ENCODE measurements around the gene DEPDC1B. TPM values are rescaled to one million over a fixed set of nuclear protein-coding genes. Genes with fewer than 3 reads are reported as not detected.

Gene DEPDC1B
- total and polyA plus RNA-seq, 2 of the 8 experiments (the other 6 are each of a cell fraction or from before 2014, with no cell fraction given), result 30.8 to 67.4 TPM

DNA sequence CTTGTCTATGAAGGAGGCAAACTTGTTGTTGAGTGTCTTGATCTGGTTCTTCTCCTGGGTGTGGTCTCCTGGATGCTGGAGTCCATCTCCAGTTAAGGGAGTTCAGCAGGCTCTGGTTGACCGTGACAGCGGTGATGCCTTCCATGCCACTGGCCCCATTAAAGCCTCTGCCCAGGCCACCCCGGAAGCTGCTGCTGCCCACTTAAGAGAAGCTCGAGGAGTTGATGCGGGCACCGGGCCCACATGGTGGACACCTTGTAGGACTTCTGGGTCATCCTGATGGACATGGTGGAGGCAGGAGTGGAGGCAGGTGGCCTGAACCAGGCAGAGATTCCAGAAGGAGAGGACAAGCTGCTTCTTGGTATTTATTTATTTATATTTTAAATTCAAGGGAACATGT lies 44.7 kb upstream of the DEPDC1B start:
- WGBS, 2 experiments (ENCODE audit: extremely low coverage in 1 of 2, insufficient coverage in 1 of 2, insufficient read length in 1 of 2, insufficient replicate concordance in 2 of 2, low coverage in 1 of 2, low lambda C conversion rate in 2 of 2, missing lambda C conversion rate in 1 of 2), result 97% methylated on average over 6 of the region's 6 CpGs; no CpG with 5 or more reads in 1 of the 2 experiments
- H4K5ac ChIP-seq (ENCODE audit: insufficient read length, low read depth, low read length), result no peak overlapping the region
- TF ChIP-seq RAD21 (IDR thresholded peaks at IDR 0.05 in 1 of 2, conservative IDR thresholded peaks at IDR 0.05 in 1 of 2; ENCODE audit: low read depth in 2 of 2, low read length in 2 of 2) (no peak), SP2 (IDR thresholded peaks at IDR 0.05; ENCODE audit: low read length) (no peak), SRF (IDR thresholded peaks at IDR 0.05; ENCODE audit: low read depth, low read length) (no peak), SIN3A (conservative IDR thresholded peaks at IDR 0.05 in 1 of 2, IDR thresholded peaks at IDR 0.05 in 1 of 2; ENCODE audit: low read depth in 1 of 2, low read length in 2 of 2) (no peak), TAF7 (optimal IDR thresholded peaks at IDR 0.05; ENCODE audit: borderline replicate concordance, low read depth, low read length) (no peak), CREB1 (IDR thresholded peaks at IDR 0.05) (no peak), BRCA1 (IDR thresholded peaks at IDR 0.05; ENCODE audit: low read depth, low read length) (no peak), CBX8 (IDR thresholded peaks at IDR 0.05; ENCODE audit: borderline replicate concordance, low read depth, low read length) (no peak)
- TF ChIP-seq, protein P1, sequence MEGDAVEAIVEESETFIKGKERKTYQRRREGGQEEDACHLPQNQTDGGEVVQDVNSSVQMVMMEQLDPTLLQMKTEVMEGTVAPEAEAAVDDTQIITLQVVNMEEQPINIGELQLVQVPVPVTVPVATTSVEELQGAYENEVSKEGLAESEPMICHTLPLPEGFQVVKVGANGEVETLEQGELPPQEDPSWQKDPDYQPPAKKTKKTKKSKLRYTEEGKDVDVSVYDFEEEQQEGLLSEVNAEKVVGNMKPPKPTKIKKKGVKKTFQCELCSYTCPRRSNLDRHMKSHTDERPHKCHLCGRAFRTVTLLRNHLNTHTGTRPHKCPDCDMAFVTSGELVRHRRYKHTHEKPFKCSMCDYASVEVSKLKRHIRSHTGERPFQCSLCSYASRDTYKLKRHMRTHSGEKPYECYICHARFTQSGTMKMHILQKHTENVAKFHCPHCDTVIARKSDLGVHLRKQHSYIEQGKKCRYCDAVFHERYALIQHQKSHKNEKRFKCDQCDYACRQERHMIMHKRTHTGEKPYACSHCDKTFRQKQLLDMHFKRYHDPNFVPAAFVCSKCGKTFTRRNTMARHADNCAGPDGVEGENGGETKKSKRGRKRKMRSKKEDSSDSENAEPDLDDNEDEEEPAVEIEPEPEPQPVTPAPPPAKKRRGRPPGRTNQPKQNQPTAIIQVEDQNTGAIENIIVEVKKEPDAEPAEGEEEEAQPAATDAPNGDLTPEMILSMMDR (IDR thresholded peaks at IDR 0.05; ENCODE audit: control extremely low read depth in 1 of 3, insufficient read depth in 1 of 3, low read depth in 1 of 3, low read length in 3 of 3), result no peak
- TF ChIP-seq, protein P2, sequence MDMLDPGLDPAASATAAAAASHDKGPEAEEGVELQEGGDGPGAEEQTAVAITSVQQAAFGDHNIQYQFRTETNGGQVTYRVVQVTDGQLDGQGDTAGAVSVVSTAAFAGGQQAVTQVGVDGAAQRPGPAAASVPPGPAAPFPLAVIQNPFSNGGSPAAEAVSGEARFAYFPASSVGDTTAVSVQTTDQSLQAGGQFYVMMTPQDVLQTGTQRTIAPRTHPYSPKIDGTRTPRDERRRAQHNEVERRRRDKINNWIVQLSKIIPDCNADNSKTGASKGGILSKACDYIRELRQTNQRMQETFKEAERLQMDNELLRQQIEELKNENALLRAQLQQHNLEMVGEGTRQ (IDR thresholded peaks at IDR 0.05; ENCODE audit: low read length), result no peak

More for the DNA sequence above, 44.7 kb upstream of the DEPDC1B start:
- Histone ChIP-seq H4K91ac (replicated peaks; ENCODE audit: insufficient read length, low read length) (no peak overlapping the region), H3K23me2 (ENCODE audit: low read depth, low read length) (no peaks in the 10 kb centered on the region), H3K4me3 (ENCODE audit: extremely low read depth in 1 of 4, insufficient read depth in 2 of 4, low read depth in 3 of 4, low read length in 4 of 4) (no peak overlapping the region), H2BK15ac (ENCODE audit: low read length) (no peak overlapping the region), H4K8ac (ENCODE audit: extremely low read depth, insufficient read depth, low read length) (no peak overlapping the region), H3K4me2 (ENCODE audit: insufficient read depth in 1 of 2, low read depth in 2 of 2, low read length in 2 of 2) (no peak overlapping the region), H3K27me3 (replicated peaks in 1 of 4; ENCODE audit: control insufficient read depth in 3 of 4, extremely low read depth in 1 of 4, insufficient read depth in 3 of 4, low read length in 3 of 4) (no peaks in the 10 kb centered on the region), H2BK12ac (ENCODE audit: low read depth, low read length) (no peak overlapping the region), H2BK5ac (ENCODE audit: low read depth, low read length) (no peak overlapping the region), H3K27ac (ENCODE audit: low read depth, low read length) (no peak overlapping the region), H3K79me2 (ENCODE audit: control insufficient read depth in 1 of 2, insufficient read depth in 2 of 2, low read length in 2 of 2) (no peaks in the 10 kb centered on the region), H2BK20ac (ENCODE audit: low read length) (no peak overlapping the region), H2BK120ac (replicated peaks; ENCODE audit: low read depth, low read length) (no peak overlapping the region), H3K23ac (ENCODE audit: insufficient read length) (no peak overlapping the region), H3K4ac (replicated peaks; ENCODE audit: insufficient read length, low read depth, low read length) (no peak overlapping the region), H3K18ac (ENCODE audit: extremely low read depth, low read length) (no peak overlapping the region), H3K9ac (replicated peaks in 1 of 4; ENCODE audit: extremely low read depth in 1 of 4, low read depth in 3 of 4, low read length in 3 of 4) (no peak overlapping the region), H2AFZ (ENCODE audit: low read length) (no peak overlapping the region), H3K9me3 (ENCODE audit: insufficient read depth in 2 of 2, low read depth in 1 of 2, low read length in 1 of 2) (no peaks in the 10 kb centered on the region), H3K56ac (replicated peaks; ENCODE audit: insufficient read length, low read depth, low read length) (no peak overlapping the region), H4K20me1 (replicated peaks in 1 of 2; ENCODE audit: control insufficient read depth in 1 of 2, insufficient read depth in 2 of 2, low read length in 2 of 2) (no peaks in the 10 kb centered on the region), H3K14ac (ENCODE audit: insufficient read length) (no peak overlapping the region), H3K36me3 (ENCODE audit: control insufficient read depth in 2 of 4, insufficient read depth in 4 of 4, low read length in 3 of 4) (no peaks in the 10 kb centered on the region), H2AK5ac (ENCODE audit: low read depth, low read length) (no peak overlapping the region), H3K4me1 (replicated peaks in 1 of 4; ENCODE audit: control insufficient read depth in 3 of 4, insufficient read depth in 4 of 4, low read length in 3 of 4) (no peaks in the 10 kb centered on the region), H3K79me1 (ENCODE audit: low read depth, low read length) (no peaks in the 10 kb centered on the region)
- POLR2A ChIA-PET (ENCODE audit: partially characterized antibody), result interaction anchor here (0.6 to 1.5 kb wide), 2 partner anchors 10 to 100 kb away, joined by 3 to 5 read pairs; partner anchors contain the start of gene ELOVL7
- DNase-seq (ENCODE audit: low read depth in 1 of 2, low spot score in 2 of 2), result no peak
- no peak for FAIRE-seq
- CTCF ChIA-PET (ENCODE audit: partially characterized antibody), result interaction anchor here (0.7 to 1.7 kb wide), 3 partner anchors 14 to 216 kb away, joined by 3 to 4 read pairs (median 3); no protein-coding TSS in a partner anchor

All from H1 (cell line).